Body of pancreas (tissue), 4 donors: Measurements from ENCODE around the gene CEP89.

Source experiments
- CTCF ChIP-seq, 7 experiments: fragments of 450-650 bp in 4 of 7; fragments of 200-600 bp in 3 of 7; sonication (generic) in 3 of 7; IDR thresholded peaks; one replicate each; pipeline ENCODE4 v1.5.1; 2016 to 2019; ENCODE audit warnings: antibody characterized with exemption in 7 of 7
- POLR2A ChIP-seq, 3 donors: fragments of 450-650 bp; IDR thresholded peaks; one replicate each; pipeline ENCODE4 v1.6.1; 2016; ENCODE audit warnings: antibody characterized with exemption in 3 of 3, mild to moderate bottlenecking in 2 of 3

GRCh38 chr19:32861596-32861995 is 110.2 kb downstream of the CEP89 start:
- TF ChIP-seq CTCF (IDR thresholded peaks at IDR 0.05) (no peak), POLR2A (IDR thresholded peaks at IDR 0.05) (no peak)
